K562 (cell line): ENCODE data around the gene OPCML. TPM values are rescaled to one million over a fixed set of nuclear protein-coding genes. Genes with fewer than 3 reads are reported as not detected.

Experiments used
- ATAC-seq: fragments of 200-7000 bp; cut with Tn5 transposase; 3 replicates; pipeline ENCODE4 v1.9.1; 2020; ENCODE audit warnings: moderate library complexity
- BruUV-seq: library from RNA; stranded (reverse); fragments of 400-500 nt; replicated peaks from 2 replicates; lab custom pipeline; 2021; lab: Mats Ljungman, UMichigan
- CTCF ChIA-PET: fragments of 300-600 bp; formaldehyde crosslinking; extraction: SDS; loops from one replicate; lab custom pipeline; 2021; ENCODE audit warnings: low intra/inter-chr PET ratio; lab: Yijun Ruan, JAX
- POLR2A ChIA-PET: fragments of 300-600, 350-650 bp; sonication (Branson Sonifier 250); formaldehyde crosslinking; extraction: SDS; loops from one replicate; lab custom pipeline; 2021; ENCODE audit warnings: antibody characterized with exemption, inconsistent platforms; lab: Yijun Ruan, JAX
- DNase-seq, 4 experiments: peaks; one replicate each; pipeline versions ENCODE4 v3.0.0 to v3.0.0-alpha.2; 2011 to 2018; ENCODE audit warnings: low spot score in 3 of 4, mixed read lengths in 3 of 4; ENCODE audit errors: extremely low read depth in 1 of 4
- FAIRE-seq: peaks from 2 replicates; lab custom pipeline; 2011; peaks lifted over from hg19 to GRCh38; lab: Jason Lieb, UNC
- H2AFZ ChIP-seq: 2 replicates; pipeline ENCODE4 v1.6.0; 2011; ENCODE audit warnings: low read depth, low read length, control low read depth, inconsistent platforms
- H3K27ac ChIP-seq: fragments of 200-600 bp; 3 replicates; pipeline ENCODE4 v1.8.0; 2011; ENCODE audit warnings: low read depth, mild to moderate bottlenecking, control low read depth, inconsistent platforms, low read length, moderate library complexity, mixed read lengths; ENCODE audit errors: extremely low read depth
- H3K27me3 ChIP-seq, 2 experiments: fragments of 300-600 bp in 1 of 2; 2 replicates in 1 of 2; 3 replicates in 1 of 2; pipeline versions ENCODE4 v1.6.0 to v1.8.0; 2011; ENCODE audit warnings: inconsistent platforms in 2 of 2, low read length in 2 of 2, mild to moderate bottlenecking in 1 of 2, mixed read lengths in 1 of 2, moderate library complexity in 1 of 2; ENCODE audit not compliant: control insufficient read depth in 2 of 2, insufficient read depth in 2 of 2
- H3K36me3 ChIP-seq: fragments of 300-600 bp; 3 replicates; pipeline ENCODE4 v1.8.0; 2011; ENCODE audit warnings: mild to moderate bottlenecking, low read length, inconsistent platforms; ENCODE audit not compliant: control insufficient read depth, insufficient read depth
- H3K4me1 ChIP-seq, 2 experiments: fragments of 200-600 bp in 1 of 2; replicated peaks in 1 of 2; 2 replicates in 1 of 2; 3 replicates in 1 of 2; pipeline versions ENCODE4 v1.5.1 to v1.8.0; 2011; ENCODE audit warnings: inconsistent platforms in 2 of 2, low read length in 2 of 2, mild to moderate bottlenecking in 1 of 2, mixed read lengths in 1 of 2, moderate library complexity in 1 of 2; ENCODE audit not compliant: control insufficient read depth in 2 of 2, insufficient read depth in 2 of 2
- H3K4me2 ChIP-seq: 2 replicates; pipeline ENCODE4 v1.6.1; 2011; ENCODE audit warnings: low read length, control low read depth, inconsistent platforms, mixed read lengths; ENCODE audit not compliant: insufficient read depth
- H3K4me3 ChIP-seq: fragments of 200-600 bp; sonication (generic), shearing (Covaris generic); 2 replicates; pipeline ENCODE4 v1.5.1; 2016; ENCODE audit warnings: control low read depth, inconsistent platforms
- H3K79me2 ChIP-seq: fragments of 200-600 bp; 3 replicates; pipeline ENCODE4 v1.8.0; 2011; ENCODE audit warnings: low read length, inconsistent platforms; ENCODE audit not compliant: control insufficient read depth, insufficient read depth
- H3K9ac ChIP-seq, 2 experiments: 2 replicates each; pipeline versions ENCODE4 v1.6.0 to v1.6.1; 2011; ENCODE audit warnings: low read depth in 2 of 2, low read length in 2 of 2, control low read depth in 1 of 2, inconsistent platforms in 1 of 2, mild to moderate bottlenecking in 1 of 2, mixed read lengths in 1 of 2; ENCODE audit not compliant: insufficient read depth in 1 of 2
- H3K9me1 ChIP-seq: one replicate; pipeline ENCODE4 v1.6.0; 2011; ENCODE audit warnings: inconsistent platforms, mild to moderate bottlenecking, low read length, moderate library complexity; ENCODE audit not compliant: control insufficient read depth, insufficient read depth
- H3K9me3 ChIP-seq: replicated peaks from 2 replicates; pipeline ENCODE4 v1.5.1; 2011; ENCODE audit warnings: low read depth, low read length, inconsistent platforms; ENCODE audit not compliant: control insufficient read depth, insufficient read depth
- H4K20me1 ChIP-seq: replicated peaks from 2 replicates; pipeline ENCODE4 v1.6.1; 2011; ENCODE audit warnings: low read length, inconsistent platforms, mixed read lengths; ENCODE audit not compliant: control insufficient read depth, insufficient read depth
- AFF4 ChIP-seq: sonication (generic); formaldehyde crosslinking; IDR thresholded peaks from 2 replicates; pipeline ENCODE4 v1.8.0; 2023; ENCODE audit warnings: mild to moderate bottlenecking, missing genetic modification reagents
- EHMT2 ChIP-seq: fragments of 450-650 bp; IDR thresholded peaks from 2 replicates; pipeline ENCODE4 v1.6.1; 2018; ENCODE audit warnings: antibody characterized with exemption
- HEY1 ChIP-seq: fragments of 250-450 bp; sonication (Bioruptor Pico); IDR thresholded peaks from 2 replicates; pipeline ENCODE4 v1.5.0; 2020; ENCODE audit warnings: mild to moderate bottlenecking, moderate library complexity, borderline replicate concordance
- HNRNPLL ChIP-seq: fragments of 200-400 bp; formaldehyde crosslinking; IDR thresholded peaks from 2 replicates; pipeline ENCODE4 v1.6.1; 2017; ENCODE audit warnings: low read length, low read depth, mild to moderate bottlenecking; ENCODE audit not compliant: poor library complexity, severe bottlenecking
- ID3 ChIP-seq, 2 experiments: fragments of 250-450 bp in 1 of 2; fragments of 450-650 bp in 1 of 2; sonication (Bioruptor Pico) in 1 of 2; IDR thresholded peaks; 2 replicates each; pipeline versions ENCODE4 v1.6.1 to v1.8.0; 2016 to 2021; ENCODE audit warnings: mild to moderate bottlenecking in 2 of 2, moderate library complexity in 2 of 2, missing compliant biosample characterization in 1 of 2, missing genetic modification characterization in 1 of 2
- NCOA6 ChIP-seq: fragments of 450-650 bp; IDR thresholded peaks from 2 replicates; pipeline ENCODE4 v1.6.1; 2017; ENCODE audit warnings: mild to moderate bottlenecking
- RNF2 ChIP-seq: sonication (generic); IDR thresholded peaks from 2 replicates; pipeline ENCODE4 v1.6.1; 2016
- ZBTB49 ChIP-seq: sonication (generic); formaldehyde crosslinking; IDR thresholded peaks from 2 replicates; pipeline ENCODE4 v1.8.0; 2022; ENCODE audit warnings: missing genetic modification reagents, mild to moderate bottlenecking, borderline replicate concordance
- ZC3H11A ChIP-seq: IDR thresholded peaks from 2 replicates; pipeline ENCODE4 v1.6.1; 2012; ENCODE audit warnings: low read depth, low read length, improper control_type of control experiment
- ZNF395 ChIP-seq: fragments of 200-800 bp; sonication (Bioruptor generic); IDR thresholded peaks from 2 replicates; pipeline ENCODE4 v1.6.1; 2017; ENCODE audit warnings: missing genetic modification characterization, missing compliant biosample characterization
- WGBS: fragments of 100-300 bp; shearing (Covaris generic); methylation state at CpG from one replicate; pipeline ENCODE4 v1.1.6; 2016; ENCODE audit warnings: low coverage, mixed read lengths; ENCODE audit not compliant: insufficient coverage; ENCODE audit errors: missing lambda C conversion rate; 5-methylcytosine and 5-hydroxymethylcytosine counted together
- in situ Hi-C: fragments of 300-500 bp; cut with MboI; formaldehyde crosslinking; loops from 4 replicates; pipeline ENCODE4 v1.15.0; 2018; ENCODE audit warnings: inconsistent platforms, mixed read lengths
- intact Hi-C: fragments of 100-400 bp; cut with micrococcal nuclease; formaldehyde crosslinking; loops from 2 replicates; pipeline ENCODE4 v1.14.2; 2022
- polyA plus RNA-seq, 8 experiments: library from polyadenylated mRNA; depleted of rRNA in 4 of 8; stranded (reverse) in 5 of 8; unstranded in 3 of 8; fragments of >200 nt; fragmentation: Nextera tagmentation in 2 of 8; fragmentation: Illumina TruSeq in 1 of 8; extraction: Ambion mirVana in 2 of 8; extraction: Trizol in 1 of 8; gene quantifications; 2 replicates each; pipeline versions ENCODE4 v1.2.1 to v1.2.3, GENCODE V29; 2011 to 2014; ENCODE audit warnings: inconsistent platforms in 1 of 8, missing spikeins in 1 of 8
- total RNA-seq, 7 experiments: library from RNA; depleted of rRNA in 6 of 7; stranded (reverse); fragments of >200 nt in 6 of 7; fragmentation: Illumina TruSeq in 2 of 7; extraction: Trizol in 2 of 7; gene quantifications; 2 replicates each; pipeline versions ENCODE4 v1.2.1 to v1.2.3, GENCODE V29; 2011 to 2021; ENCODE audit warnings: low replicate concordance in 1 of 7

Gene OPCML
- total and polyA plus RNA-seq, 9 of the 15 experiments (the other 6 are each of a cell fraction or from before 2014, with no cell fraction given) = not detected

GRCh38 chr11:133023232-133023631 is 509.1 kb downstream of the OPCML start (continued):
- TF ChIP-seq HEY1 (CRISPR knock-in tag) (no peak), ZC3H11A (no peak), ID3 (CRISPR knock-in tag; IDR thresholded peaks at IDR 0.05) (no peak), ID3 (tag; IDR thresholded peaks at IDR 0.05) (no peak), RNF2 (no peak), ZBTB49 (no peak), EHMT2 (no peak)

- TF ChIP-seq ZNF395 (CRISPR knock-in tag) (no peak), NCOA6 (no peak), HNRNPLL (no peak), AFF4 (CRISPR knock-in tag) (no peak)
- TF ChIP-seq, all 486 proteins: peak for 0
- intact Hi-C loops = no loop called here
- H3K4me1 ChIP-seq = no peaks in the 10 kb centered on the region
- no peaks in the 10 kb centered on the region for H3K9me1 ChIP-seq
- H3K27me3 ChIP-seq = no peaks in the 10 kb centered on the region
- H3K79me2 ChIP-seq = no peaks in the 10 kb centered on the region
- no TSS peak for BruUV-seq
- no peak overlapping the region for H3K4me2 ChIP-seq
- no peak overlapping the region for H3K9ac ChIP-seq
- no peak overlapping the region for H3K27ac ChIP-seq
- no peak for FAIRE-seq
- no peak overlapping the region for H2AFZ ChIP-seq
- no peaks in the 10 kb centered on the region for H4K20me1 ChIP-seq
- in situ Hi-C loops = no loop called here
- DNase-seq = no peak
- POLR2A ChIA-PET = interaction anchor here (0.6 kb wide), 1 partner anchor 10 kb away, joined by 3 read pairs; no protein-coding TSS in a partner anchor
- no peak overlapping the region for H3K4me3 ChIP-seq
- WGBS = 0% methylated on average over 7 of the region's 7 CpGs
- CTCF ChIA-PET = no interaction called here
- ATAC-seq = no peak
- H3K36me3 ChIP-seq = no peaks in the 10 kb centered on the region
- H3K9me3 ChIP-seq = no peaks in the 10 kb centered on the region
Measured at GRCh38 chr11:133021553-133021952, 510.7 kb downstream of the OPCML start.
